GM19351 (cell line): ENCODE data around the gene PSMB7.

Source experiments
- ATAC-seq: cut with Tn5 transposase; IDR thresholded peaks from one replicate; pipeline ENCODE4 v1.9.1; 2021; ENCODE audit warnings: mild to moderate bottlenecking, moderate library complexity; ENCODE audit not compliant: unreplicated experiment

Gene PSMB7

DNA sequence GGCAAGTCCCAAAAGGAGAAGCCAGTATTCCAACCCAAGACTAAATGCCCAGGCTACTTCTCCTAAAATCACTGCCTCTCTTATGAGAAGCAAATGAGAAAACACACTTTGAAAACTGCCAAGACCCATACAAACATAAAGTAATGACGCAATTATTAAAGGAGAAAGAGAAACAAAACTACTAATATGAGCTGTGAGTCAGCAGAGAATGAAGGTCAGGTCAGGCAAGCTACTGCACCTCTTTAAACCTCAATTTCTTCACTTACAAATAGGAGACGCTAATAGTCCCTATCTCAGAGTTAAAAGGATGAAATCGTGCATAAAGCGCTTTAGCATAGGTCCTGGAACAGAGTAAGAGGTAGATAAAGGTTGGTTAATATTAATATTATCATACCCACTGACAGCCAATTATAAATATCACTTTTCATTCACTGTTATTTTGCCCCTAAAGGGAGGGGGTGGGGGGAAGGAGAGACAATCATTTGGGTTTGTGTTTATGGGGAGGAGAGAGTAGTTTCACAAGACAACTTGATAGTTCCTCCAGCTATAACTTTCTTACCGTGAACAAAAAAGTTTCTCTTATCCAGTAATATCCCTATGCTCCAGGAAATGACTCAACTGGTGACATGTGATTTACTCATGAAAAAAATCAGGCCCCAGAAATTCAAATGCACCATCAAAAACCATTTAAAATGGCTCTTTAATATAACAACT, 3.6 kb downstream of the PSMB7 start:
- ATAC-seq = no peak

DNA sequence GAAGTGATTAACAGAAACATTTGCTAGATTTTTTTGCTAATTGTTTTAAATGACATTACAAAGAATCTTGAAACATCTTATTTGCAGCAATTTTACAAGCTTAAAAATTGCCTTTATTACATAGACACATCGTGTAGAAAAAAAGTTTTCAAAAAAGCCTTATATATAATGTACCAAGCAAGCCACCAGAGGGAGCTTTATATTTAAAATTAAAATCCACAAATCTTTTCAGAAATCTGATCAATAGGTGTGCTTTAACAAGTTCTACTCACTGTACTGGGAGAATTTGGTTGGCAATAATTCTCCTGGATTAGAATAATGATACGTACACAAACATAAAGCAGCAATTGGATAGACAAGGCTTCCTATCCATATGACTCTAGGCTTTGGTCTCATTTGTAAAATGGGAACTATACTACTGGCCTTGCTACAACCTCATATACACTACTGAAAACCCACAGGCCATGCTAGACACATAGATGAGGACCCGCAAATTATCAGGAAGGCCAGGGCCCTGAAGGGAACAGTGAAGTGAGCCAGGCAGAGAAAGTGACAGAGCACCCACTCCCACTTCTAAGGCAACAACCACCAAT, 4.8 kb downstream of the PSMB7 start:
- no peak for ATAC-seq

DNA sequence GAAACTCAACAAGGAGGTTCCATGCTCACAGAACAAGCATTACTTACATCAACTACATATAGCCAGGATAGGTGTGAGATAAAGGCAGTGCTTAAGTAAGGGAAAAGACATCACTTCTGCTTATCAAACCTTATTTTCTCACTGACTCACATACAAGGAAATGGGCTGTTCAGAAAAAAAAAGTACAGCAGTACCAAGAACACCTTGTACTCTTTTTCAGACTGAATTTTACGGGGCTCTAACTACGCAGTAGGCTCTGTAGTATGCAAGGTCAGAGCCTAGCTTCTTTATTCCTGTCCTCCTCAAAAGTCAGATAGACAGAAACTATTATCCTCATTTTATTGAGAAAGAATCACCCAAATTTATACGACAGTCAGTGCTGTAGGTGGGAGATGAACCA, 5.8 kb downstream of the PSMB7 start:
- no peak for ATAC-seq

DNA sequence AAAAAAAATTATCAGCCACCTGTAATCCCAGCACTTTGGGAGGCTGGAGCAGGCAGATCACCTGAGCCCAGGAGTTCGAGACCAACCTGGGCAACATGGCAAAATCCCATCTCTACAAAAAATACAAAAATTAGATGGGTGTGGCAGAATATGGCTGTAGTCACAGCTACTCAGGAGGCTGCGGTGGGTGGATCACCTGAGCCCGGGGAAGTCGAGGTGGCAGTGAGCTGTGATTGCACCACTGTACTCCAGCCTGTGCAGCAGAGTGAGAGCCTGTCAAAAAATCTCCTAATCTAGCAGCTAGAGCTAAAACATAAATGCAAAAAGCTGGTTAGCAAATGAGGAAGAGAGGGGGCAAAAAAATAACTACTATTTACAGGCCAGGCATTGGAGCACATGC, 12.0 kb downstream of the PSMB7 start:
- ATAC-seq = no peak

DNA sequence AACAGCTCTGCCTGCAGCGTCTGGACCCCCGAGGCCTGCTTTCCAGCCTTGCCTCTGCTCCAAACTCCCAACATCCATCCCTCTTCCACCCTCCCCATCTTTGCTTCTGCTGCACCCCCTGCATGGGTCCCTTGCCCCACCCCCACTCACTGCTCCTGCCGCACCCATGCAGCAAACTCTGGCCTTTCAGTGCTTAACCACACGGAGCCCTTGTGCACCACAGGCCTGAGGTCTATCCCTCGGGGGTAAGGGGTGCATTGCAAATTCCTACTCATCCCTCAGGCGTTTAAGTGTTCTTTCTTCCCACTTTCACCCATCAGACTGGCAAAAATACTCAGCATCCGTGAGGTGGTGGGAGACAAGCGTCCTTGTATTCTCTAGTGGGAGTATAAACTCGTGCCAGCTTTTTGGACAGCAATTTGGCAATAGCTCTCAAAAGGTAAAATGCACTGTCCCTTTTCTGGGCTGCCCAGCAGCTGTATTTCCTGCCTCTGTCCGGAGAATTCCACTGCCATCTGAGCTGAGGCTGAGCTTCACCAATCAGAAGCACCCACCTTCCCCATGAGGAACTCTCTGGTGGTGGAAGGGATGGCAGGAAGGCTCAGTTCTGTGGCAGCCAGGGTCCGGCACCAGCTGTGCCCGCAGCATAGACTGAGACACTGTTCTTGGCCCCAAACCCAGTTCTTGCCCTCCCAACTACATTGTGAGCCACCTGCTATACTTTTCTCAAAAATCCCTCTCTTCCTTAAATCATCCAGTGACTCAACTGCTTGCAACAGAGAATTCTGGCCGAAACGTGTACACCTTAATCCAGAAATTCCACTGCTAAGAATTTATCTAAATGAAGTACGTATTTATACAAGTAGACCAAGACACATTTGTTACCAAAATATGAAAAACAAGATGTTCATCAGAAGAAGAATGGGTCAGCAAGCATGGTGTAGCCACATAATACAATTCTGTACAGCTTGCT, 15.0 kb downstream of the PSMB7 start:
- ATAC-seq = no peak

DNA sequence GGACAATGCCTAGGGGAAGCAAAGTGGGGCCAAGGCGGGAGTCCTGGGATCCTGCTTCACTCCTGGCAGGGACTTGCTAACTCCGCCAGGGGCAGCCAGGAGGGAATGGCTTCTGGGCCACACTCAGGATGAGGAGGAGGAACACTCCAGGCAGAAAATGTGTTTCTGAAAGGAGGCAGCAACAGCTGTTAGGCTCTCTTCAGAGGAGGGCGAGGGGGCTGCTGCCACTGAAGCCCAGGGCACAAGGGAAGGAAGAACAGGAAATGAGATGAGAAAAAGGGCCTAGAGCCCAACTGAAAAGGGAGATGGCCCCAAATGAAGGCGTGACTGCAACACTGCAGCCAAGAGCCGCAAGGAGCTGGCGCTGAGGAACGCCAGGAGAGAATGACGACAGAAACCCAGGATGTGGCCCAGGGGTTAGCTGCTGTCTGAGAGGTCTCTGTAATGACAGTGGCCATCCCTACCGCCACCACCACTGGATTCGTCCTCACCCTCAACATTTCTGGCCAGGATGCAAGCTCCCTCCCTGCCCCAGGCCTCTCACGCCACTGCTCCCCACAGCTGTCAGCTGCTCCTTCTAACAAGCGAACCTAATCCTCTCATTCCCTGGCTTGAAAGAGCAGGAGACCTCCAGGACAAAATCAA, 15.8 kb downstream of the PSMB7 start:
- no peak for ATAC-seq

DNA sequence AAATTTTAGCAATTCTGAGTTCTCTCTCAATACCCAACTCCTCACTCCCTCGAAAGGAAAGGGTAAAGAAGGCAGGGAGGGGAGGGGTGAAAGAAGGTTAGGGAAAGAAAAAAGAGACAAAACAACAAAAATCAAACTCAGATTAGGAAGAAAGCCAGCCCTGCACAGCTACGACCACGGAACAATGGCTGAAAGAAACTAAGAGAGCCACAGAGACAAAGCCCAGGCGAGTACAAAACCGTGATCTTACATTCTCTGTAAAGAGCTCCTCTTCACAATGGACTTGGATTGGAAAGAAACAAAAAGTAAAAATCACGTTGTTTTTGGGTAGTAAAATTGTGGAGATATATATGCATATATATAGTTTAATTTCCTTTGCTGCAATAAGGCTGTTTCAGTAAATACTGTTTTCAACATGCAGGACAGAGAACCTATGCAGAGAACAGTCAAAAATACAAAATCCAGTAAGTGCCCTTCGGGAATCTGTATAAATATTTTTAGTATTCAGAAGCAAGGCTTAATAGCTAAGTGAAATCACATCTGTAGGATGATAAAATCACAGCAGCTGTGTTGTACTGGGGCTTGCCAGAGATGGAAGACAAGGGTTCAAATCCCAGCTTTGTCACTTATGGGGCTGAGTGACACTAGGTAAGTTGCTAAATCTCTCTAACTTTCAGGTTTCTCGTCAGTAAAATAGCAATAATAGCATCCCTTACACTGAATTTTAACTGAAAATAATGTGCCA, 16.9 kb downstream of the PSMB7 start:
- ATAC-seq = no peak

DNA sequence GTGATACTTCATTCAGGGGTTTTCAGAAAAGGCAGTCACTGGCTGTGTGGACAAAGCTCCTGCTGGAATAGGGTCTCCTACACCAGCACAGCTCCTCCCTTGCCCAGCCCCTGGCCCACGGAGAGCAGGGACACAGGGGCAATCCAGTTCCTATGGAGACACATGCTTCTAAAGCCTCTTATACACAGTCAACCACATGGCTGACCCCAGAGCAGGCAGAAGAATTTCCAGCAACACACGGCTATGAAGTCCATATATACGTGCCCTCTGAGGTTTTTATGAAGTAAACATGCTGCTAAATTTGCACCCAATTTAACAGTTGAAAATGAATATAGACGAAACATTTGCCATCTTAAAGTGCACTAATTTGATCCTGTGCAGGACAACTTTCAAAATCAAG, 19.4 kb downstream of the PSMB7 start:
- no peak for ATAC-seq

DNA sequence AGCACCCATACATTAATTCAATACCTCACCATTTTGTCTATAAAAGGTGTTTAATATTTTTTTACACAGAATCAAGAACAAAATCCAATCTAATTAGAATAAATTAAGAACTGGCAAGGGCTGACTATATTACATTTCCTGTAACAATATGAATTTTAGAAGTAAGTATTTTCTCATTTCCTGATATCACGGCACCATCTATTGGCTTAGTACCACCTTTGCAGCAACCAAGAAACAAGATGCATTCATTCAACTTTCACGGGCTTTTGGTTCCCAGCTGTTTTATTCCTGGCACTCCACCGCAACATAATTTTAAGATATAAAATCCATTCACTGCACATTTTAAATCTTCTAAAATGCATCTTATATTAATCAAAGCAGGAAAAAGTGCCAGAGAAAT, 20.6 kb downstream of the PSMB7 start:
- ATAC-seq = no peak

DNA sequence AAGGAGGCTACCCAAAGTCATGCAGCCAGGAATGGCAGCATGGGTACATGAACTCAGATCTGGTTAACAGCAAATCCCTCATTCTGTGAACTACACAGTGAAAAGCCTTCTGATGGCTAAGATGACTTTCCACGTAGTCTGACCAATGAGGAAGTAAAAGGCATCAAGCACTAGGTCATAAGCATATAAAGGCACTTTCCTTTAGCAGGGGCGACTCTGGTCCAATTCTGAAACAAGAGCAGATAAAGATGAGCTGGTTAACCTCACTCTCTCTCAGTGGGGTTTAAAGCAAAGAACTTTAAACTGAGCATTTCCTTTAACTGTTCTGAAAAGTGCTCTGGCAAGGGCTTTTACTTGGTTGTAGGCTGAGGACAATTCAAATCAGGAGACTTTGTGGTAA, 21.1 kb downstream of the PSMB7 start:
- ATAC-seq = no peak

DNA sequence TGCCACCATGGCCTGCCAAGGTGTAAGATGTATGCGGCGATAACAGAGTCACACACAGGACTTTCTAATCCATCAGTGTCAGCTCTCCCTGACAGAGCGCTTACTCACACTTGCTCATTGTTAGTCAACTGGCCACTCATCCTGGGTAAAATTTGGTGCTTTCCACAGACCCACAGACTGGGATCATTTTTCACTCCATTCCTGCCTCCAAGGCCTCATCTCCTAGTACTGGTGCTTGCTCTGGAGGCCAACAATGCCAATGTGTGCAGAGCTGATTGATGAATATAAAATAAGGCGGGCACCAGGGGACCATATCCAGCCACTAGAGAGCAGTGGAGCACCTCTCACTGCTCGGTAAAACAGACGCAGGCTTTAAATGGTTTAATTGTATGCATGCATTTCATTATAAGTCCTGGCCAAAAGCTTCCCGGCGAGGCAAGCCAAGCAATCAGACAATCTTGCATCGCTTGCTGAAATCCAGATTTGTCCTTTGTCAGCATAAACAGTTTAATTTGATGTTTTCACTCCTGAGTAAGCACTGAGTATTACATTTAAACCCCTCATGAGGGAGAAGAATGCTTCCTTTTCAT, 22.3 kb downstream of the PSMB7 start:
- ATAC-seq = no peak

DNA sequence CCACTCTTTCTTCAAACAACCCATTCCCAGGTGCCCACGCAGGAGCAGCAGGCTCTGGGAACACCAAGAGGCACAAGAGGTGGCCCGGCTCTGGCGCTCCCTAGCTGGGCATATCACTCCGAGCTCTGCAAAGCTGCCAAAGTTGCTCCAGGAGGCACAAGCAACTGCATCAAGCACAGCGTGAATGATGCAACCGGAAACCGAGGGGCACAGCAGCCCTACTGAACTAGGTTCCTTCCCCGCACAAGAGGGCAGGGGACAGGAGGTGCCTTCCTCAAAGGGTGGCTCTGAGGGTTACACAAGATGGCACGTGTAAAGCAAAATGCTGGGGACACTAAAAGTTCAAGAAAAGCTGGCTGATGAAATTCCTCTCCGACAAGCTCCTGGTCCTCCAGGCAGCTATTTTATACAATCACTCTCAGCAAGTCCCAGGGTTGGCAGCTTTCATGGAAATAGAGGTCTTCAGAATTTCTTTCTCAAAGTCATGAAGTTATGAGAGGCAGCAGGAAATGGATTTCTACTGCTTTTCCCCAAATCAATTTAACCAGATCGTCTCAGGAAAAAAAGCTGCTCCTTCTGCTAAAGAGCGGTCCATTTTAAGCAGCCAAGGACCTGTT, 22.9 kb downstream of the PSMB7 start:
- ATAC-seq = no peak

DNA sequence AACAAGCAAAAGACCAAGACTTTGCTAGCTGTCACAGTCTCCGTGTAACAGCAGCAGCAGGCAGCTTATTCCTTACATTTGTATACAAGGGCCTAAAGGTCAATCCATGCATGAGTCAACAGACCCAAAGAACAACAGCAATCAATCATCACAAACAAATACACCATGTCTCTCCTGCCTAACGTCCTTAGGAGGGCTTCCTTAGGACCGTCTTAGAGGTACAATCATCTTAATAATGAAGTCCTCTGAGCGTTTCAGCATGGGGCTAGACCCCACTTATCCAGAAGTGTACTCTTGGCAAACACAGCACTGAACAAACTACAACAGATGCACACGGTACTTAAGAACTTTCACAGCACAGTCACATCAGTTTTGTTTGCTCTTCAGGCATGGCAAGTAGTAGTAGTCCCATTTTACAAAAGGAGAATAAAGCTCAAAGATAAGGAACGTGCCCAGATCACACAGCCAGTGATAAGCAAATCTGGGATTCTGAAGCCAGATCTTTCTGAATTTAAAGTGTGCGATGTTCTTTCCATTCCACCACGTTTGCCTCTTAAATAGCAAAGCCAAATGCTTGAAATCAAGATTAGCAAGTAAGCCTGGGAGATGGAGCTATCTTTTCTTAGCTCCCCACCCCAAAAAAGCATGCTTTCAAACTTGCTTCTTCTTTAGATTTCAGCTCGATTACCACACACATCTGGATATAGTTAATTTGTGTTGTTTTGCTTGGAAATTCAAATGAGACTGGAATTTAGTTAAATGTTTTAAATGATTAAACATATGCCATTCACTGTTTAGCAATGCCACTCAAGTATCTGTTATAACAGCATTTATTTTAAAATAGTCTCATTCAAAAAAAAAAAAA, 24.2 kb downstream of the PSMB7 start:
- ATAC-seq = no peak

DNA sequence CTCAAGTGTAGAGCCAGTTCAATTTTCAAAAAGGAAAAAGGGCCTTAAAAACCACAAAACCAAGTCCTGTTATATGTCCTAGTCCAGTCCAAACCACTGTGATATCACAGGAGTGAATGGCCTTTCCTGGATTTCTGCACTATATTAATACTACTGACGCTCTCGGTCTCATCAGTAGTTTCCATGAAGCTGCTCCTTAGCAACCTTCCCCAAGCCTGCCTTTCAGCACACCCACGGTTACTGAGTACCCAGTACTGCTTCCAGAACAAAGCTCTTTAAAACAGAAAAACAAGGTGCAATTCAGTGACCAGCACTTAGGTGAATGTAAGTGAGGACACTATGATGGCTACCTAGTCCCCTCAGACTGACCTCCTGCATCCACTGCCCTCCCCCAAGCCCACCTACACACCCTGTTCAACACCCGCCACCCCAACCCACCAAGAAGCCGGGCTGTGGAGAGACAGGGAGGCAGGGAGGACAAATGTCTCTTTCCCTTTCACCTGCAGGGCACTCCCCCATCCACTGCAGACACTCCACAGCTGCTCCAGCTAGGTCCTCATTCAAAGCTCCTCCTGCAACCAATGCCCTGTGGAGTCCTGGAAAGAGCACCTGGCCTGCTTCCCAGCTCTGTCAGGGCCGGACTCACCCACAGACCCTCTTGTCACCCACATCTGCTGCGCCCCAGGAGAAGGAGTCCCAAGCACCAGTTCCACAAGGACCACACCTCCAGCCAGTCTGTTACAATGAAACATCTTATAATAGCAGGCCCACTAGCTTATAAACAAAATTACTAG, 25.9 kb downstream of the PSMB7 start:
- no peak for ATAC-seq

DNA sequence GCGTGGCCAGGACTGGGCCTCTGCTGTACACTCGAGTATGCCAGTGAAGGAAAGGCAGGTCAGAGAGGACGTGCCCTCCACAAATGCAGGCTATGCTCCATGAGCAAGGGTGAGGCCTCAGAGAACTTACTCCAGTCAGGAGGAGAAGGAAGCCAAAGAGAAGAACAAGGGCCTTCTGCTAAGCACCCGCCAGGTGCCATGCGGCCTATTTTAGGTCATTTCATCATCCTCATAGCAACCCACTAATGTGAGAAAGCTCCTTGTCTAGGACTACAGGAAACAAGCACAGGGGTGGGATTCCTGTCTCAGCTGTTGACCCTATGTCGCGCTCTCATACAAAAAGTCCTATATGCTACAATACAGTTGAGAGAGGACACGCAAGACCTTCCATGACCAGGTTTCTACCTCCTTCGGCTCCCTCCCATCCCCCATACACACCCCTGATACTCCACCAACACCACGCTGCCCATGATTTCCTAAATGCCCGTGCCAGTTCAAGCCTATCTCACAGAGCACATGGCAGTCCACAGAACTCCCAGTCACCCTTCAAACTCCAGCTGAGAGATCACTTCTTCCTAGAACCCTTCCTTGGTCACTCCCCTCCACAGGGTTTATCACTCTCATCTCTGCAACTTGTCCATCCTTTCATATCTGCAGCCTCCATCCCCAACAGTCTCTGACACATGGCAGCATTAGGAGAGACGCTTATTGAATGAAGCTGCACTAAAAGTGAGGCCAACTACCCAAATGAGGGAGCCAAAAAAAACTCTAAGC, 26.8 kb downstream of the PSMB7 start:
- no peak for ATAC-seq

DNA sequence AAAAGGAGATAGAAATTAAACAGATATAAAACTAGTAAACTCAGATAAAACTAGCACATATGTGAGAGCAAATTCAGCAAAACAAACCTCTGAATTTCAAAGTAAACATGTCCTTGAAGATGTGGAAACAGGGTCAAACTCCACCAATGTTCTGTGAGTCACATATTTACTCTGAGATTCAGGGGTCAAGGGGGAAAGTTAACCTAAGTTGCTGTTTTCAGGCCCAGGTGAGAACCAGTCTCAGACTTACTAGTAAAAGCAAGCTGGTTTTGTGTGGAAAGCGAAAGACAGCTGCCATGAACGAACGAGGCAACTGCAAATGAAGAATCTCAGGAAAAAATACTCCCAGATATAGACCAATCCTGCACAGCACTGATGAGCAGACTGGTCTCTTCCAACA, 29.0 kb downstream of the PSMB7 start:
- ATAC-seq = no peak

DNA sequence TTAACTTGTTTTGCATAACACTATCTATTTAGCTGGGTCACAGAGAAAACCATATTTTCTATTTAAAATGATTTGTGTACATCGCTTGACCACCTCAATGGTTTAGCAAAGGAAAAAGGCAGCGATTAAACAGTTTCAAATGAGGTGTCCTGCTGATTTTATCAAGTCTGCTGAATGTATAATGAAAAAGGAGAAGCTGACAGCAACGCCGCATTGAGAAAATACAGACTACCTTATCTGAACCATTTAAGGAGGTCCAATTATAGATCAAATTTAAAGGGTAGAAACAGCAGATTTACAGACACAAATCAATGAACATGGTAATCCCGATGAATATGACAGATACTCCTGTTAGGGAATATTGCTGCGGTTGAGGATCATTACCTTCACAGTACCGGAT, 29.6 kb downstream of the PSMB7 start:
- ATAC-seq = no peak
